Glomerular endothelial cell (primary cell): ENCODE results near the gene CHCHD5. TPM values are rescaled to one million over a fixed set of nuclear protein-coding genes. Genes with fewer than 3 reads are reported as not detected.

Experiments used
- DNase-seq: peaks from one replicate; pipeline ENCODE4 v3.0.0-alpha.2; 2011; ENCODE audit warnings: low read depth, low spot score; ENCODE audit errors: extremely low read depth
- total RNA-seq: library from RNA; depleted of rRNA; stranded (reverse); fragments of >200 nt; gene quantifications from 2 replicates; pipeline ENCODE4 v1.2.3, GENCODE V29; 2015

Gene CHCHD5
- total RNA-seq, 1 donor from 2014 or later = 11.0 TPM

- no peak for DNase-seq
Observed at GRCh38 chr2:112623913-112624777, 39.7 kb downstream of the CHCHD5 start.

DNA sequence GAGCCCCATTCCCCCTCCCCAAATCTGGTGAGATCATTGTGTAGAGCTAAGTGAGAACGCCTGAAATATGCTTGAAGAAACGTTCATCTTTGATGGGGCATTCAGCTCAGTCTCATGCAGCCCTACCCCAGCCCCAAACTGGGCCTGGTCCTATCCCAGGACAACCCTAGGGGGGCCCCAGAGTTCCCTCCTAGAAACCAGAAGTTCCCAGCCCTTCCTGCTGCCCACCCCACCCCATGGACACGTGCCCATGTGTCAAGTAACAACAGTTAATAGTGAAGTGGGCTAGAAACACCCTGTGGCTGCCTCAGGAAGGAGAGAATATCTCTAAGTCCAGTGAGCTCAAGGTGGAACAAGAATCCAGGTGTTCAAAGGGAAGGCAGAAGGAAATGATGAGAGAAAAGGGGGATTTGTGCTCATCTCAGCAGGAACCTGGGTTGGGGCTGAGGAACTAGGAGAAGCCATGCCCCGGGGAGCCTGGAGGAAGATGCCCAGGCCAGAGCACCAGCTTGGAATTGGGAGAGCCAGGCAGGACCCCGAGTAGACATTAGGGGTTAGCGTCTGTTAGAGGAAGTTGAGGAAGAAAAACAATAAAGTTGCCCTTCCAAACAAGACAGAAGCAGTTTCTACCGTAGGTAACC, 41.2 kb downstream of the CHCHD5 start:
- no peak for DNase-seq

DNA sequence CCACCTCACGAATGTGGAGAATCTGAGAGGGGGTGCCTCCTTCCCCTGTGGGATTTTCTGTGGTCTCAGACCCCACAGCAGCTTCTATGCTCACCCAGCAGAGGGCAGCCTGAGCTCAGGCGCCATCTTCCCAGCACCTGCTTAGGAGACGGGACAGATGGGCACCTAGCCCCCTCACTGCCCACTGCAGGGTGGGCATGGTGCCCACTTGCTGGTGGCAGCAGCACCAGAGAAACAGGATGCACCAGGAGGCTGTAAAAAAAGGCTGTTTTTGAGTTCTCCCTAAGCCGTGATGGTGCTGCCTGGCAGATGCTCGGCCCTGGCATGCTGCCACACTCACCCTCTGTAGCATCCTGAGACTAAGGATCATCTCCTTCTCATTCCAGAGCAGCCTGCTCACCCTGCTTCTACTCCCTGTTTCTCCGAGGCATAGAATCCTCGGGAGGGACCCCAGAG, 42.2 kb downstream of the CHCHD5 start:
- DNase-seq = no peak

DNA sequence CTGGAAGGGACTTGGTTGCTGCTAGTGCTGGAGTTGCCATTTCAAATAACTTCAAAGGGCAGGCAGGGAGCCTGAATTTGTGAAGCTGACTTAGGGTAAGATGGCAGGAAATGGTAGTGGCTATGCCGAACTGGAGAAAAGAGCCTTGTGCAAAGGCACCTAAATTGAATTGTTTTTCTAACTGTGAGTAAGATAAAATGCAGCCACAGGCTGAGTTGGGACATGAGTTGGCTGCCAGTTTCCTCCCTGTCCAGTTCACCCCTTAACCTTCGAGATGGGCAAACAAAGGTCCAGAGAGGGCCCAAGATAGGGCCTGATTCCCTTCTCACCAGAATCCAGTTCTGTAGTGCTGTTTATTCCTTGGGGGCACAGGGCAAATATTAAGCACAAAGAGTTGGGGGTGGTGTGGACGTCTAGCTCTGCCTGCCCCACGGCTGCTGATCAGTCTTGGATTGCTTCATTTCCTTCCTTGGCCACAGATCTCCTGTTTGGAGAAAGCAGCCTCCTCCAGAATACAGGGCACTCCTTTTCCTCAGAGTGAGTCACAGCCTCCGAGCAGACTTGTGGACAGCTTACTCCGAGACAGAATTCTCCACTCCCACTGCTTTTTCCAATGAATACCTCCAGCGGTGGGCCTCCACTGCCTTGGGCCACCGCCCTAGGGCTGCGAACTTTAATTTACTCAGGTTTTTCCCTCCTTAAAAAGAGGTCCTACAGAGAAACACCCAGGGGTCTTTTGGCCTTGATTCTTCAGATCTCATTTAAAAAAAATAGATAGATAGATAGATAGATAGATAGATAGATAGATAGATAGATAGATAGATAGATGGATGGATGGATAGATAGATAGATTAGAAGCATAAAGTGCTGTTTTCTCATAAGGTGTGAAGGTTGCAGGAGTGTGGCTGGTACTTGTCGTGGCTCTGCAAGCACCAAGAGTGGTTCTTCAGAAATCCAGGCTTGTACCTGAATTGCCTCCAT, 42.9 kb downstream of the CHCHD5 start:
- DNase-seq = peak; percentile 88

DNA sequence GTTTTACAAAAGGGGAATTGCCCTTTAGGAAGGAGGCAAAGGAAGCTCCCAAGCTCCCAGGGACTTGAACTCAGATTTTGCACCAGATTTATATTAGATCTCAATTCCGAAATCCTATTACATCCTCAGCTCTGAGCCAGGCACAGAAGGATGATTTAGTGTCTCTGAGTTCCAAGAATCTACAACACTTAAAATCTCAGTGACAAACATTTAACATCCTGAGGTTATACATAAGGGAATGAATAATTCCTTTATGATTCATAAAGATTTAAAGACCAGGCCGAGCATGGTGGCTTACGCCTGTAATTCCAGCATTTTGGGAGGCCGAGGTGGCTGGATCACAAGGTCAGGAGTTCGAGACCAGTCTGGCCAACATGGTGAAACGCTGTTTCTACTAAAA, 44.8 kb downstream of the CHCHD5 start:
- no peak for DNase-seq

DNA sequence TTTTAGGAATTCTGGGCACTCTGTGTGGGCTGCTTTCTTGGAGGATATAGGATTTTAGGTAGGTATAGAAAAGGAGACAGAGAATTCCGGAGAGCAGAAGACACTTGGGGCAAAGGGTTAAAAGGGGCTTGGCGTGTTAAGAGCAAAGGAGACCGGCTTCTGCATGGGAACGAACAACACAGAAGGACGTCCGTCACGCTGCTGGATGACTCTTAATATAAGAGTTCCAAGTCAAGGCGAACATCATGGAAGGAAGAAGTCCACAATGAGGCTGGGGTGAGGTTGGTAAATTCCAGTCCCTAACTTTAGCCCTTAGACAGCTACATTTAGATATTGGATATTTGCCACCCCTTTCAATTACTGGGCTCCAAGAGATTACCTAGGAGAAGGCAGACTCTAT, 45.4 kb downstream of the CHCHD5 start:
- DNase-seq = no peak

- no peak for DNase-seq
Observed at GRCh38 chr2:112630268-112630667, 45.9 kb downstream of the CHCHD5 start.

DNA sequence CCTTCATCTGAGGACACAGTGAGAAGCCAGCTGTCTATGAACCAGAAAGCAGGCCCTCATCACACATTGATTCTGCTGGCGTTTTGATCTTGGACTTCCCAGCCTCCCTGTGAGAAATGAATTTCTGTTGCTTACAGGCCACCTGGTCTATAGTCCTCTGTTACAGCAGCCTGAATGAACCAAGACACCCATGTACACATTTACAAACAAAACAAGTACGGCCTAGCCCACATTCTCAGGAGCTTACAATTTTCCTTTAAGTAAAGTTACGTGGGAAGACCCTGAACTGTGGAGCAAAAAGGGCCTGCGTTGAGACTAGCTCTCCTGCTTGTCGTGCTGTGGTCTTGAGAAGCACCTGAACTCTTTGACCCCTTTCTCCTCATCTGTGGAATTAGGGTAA, 49.3 kb downstream of the CHCHD5 start:
- no peak for DNase-seq

DNA sequence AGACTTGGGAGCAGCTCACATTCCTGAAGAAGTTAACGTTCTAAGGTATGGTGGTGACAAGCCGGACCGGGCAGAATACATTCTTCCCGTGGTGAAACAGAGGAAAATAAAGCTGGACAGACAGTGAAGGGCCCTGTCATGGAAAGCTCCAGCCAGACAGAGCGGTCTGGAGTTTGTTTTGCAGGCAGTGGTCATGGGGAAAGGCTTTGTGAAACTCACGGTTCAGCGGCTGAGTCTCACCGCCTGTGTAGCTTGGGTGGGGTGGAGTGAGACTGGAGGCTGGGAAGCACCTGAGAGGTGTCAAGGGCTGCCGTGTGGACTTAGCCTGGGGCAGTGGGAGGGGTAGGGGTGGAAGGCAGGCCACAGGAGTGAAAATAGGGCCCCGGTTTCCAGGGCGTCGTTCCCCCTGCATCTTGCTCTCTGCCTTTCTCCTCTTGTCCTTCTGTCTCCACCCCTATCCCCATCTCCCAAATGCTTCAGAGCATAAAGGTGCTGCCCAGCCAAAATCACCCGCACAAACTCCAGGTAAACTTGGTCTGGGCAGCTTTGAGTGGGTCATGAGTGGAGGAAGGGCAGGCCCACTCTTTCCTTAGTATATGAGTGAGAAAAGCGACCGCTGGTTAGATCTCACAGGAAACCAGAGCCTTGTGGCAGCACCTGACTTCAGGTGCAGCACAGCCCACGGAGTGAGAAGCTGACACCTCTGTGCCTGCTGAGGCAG, 49.9 kb downstream of the CHCHD5 start:
- no peak for DNase-seq

GRCh38 chr2:112634874-112635157, 50.4 kb downstream of the CHCHD5 start:
- DNase-seq = no peak

DNA sequence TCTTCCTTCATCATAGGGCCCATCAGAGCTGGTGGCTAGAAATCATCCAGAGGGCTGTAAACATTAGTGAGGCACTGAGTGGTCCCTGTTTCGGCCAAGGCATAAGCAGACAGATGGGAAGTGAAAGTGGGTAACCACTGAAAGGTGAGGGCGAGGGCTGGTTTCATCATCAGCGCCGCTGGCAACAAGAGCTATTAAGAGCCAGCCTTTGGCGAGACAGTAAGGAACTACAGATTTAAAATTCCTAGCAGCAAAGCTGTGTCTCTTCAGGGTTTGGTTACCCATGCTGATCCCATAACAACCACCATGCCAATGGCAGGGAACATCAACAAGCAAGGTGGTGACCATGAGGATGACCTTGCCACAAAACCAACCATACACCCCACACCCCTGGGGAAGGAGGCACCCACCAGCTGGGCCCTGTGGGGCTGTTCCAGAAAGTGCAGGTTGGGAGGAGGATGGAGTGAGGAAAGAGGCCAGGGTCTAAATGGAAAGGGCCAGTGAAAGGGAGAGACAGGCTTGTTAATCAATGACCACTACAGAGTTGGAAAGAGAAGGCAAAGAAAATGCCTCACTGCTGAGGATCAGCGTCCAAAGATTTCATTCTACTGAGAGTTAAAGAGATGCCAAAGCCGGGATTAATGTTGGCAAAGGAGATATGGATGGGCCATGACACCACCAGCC, 52.3 kb downstream of the CHCHD5 start:
- DNase-seq = no peak

DNA sequence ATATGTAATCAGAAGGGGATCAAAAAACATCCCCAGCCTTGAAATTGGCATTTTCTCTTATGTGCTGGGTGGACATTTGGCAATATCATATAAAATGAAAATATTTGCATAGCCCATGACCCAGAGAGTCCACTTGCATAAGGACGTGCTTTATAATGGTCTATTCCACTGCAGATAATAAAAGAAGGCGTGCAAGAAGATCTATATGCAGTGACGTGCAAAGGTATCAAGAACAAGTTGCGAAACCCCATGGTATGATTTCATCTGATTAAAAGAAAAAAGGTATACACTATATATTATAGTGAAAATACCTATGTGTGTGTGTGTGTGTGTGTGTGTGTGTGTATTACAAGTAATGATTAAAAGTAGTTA, 52.9 kb downstream of the CHCHD5 start:
- no peak for DNase-seq

Other genes starting within 250 kb of the CHCHD5 start
- gene RGPD8, start 151.0 kb upstream of the CHCHD5 start, total RNA-seq = 4.6 and 7.3 TPM in 2 replicates
- gene TTL, start 102.5 kb upstream of the CHCHD5 start, total RNA-seq = 40.4 and 44.1 TPM in 2 replicates
- gene POLR1B, start 42.1 kb upstream of the CHCHD5 start, total RNA-seq = 11.7 and 12.4 TPM in 2 replicates
- gene SLC20A1, start 61.3 kb downstream of the CHCHD5 start, total RNA-seq = 90.7 and 103 TPM in 2 replicates
- gene NT5DC4, start 136.4 kb downstream of the CHCHD5 start, total RNA-seq = not detected in 2 replicates
- 2.5 and 4.4 TPM in 2 replicates for gene CKAP2L, start 180.0 kb downstream of the CHCHD5 start, total RNA-seq
- gene IL1A, start 199.9 kb downstream of the CHCHD5 start, total RNA-seq = 3.9 and 4.5 TPM in 2 replicates